ENCODE results near the gene DAPL1.

The DAPL1 gene

DNA sequence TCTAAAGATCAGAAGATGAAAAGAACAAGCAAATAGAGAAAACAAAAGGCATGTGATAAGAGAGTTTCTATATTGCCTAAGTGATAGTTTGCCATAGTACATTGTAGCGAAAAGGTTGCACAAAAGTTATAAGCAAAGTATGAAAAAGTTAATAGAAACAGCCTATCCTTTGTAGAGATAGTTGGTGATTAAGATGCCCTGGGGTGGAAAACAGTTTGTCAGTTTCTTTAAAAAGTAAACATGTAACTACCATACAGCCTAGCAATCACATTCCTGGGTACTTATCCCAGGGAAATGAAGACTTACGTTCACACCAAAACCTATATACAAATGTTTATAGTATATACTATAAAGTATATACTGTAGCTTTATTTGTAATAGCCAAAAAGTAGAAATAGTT lies 16.9 kb upstream of the DAPL1 start:
- DNase-seq = no peak

DNA sequence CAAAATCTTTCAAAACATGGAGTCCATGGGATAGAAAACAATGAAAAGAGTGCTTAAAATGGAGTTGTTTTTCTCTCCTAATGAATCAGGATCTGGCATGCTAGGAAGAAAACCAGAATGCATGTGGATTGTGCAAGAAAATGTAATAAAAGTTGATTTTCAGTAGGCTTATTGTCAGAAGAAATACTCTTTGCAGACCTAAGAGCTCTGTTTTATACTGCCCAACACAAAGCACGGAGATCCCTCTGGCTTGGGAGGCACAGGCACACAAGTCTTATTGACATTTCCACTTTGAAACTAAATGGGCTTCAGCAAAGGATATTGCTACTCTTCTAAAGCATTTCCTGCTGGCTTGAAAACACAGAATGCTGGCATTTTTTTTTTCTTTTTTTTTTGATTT lies 15.5 kb upstream of the DAPL1 start:
- DNase-seq = no peak

DNA sequence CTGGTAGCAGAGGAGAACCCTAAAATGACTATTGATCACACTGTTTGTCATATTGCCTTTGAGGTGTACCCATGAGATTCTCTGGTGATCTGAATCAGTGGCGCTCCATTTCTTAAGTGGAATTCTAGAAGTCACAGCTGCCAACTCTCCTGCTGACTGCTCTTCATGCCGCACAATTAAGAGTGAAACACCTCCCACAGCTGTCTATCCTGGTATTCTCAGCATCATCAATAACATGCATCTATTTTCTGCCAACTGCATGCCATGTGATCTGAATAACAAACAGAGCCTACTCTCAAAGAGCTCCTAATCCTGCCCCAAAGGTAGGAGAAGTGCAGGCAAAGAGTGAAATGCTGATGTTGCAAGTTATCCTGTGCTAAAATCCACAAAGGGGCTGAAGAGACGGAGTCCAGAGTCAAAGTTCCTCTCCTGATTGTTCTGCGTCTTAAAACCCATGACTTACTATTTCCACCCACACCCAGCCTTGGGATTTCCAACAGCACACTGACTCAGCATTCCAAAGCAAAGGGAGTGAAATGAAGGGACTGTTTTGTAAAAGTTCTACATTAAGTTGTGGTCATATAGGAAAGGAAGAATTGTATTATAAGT lies 13.7 kb upstream of the DAPL1 start:
- DNase-seq = no peak

DNA sequence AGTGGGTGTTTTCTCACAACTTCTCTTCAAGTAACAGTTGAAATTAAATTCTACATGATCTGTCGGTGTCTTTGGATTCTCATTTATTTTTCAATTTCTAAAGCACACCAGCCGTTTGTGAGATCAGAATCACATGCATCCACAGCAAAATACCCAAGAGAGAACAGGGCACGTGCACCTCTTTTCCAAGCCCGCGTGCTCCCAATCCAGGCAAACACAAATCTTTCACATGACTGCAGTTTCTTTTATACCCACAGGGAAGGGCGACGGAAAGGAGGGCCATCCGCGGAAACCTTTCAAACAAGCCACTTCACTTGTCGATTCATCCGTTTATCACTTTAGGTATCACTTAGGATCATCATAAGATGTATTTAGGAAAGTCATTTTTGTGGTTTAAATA lies 13.0 kb upstream of the DAPL1 start:
- DNase-seq = no peak

DNA sequence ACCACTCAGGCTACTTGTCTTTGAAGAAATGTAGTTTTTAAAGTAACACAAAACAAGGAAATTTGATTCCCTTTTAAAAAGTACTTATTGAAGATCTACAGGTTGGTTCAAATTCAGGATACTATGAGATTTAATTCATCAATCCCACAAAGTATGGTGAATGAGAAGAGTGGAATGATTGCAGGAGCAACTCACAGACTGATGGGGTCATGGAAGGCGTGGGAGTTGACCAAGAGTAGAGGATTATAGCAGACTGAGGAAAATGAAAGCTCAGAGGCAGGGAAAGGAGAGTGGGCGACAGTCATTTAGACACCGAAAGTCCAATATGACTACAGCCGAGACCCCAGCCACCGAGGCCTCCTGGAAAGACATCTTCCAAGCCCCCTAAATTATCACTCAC lies 12.5 kb upstream of the DAPL1 start:
- DNase-seq = no peak

DNA sequence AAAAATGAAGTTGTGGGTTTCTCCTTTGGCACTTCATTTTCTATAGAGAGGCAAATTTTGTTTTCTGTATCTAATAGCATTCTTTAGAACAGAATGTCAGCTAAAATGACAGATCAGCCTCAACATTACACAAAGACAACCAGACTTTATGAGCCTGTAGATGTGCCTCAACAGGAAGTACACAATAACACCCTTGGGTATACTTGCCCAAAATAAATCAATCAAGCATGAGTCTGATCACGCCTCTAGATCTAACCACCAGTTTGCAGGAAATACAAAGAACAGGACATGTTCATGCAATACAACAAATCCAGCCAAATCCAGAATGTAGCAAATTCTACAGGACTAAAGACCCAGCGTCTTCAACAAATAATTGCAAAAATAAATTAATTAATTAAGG lies 11.2 kb upstream of the DAPL1 start:
- DNase-seq = no peak

DNA sequence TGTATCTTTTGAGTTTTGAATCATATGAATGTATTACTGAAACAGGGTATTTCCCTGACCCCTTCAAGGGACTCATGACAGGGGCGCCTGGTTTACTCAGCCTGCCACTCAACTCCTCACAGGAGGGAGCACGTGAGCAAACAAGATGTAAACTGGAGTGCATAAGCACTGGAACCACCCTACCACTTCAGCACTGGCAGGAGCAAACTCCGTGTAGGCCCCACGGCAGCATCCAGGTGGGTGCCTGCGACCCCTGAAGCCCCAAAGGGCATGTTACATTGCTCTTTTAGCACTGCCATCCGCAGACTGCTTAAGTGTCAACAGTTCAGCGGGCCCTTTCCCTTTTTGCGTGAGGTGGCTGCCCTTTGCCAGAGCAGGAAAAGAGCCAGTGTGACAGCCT lies 8.2 kb upstream of the DAPL1 start:
- no peak for DNase-seq

DNA sequence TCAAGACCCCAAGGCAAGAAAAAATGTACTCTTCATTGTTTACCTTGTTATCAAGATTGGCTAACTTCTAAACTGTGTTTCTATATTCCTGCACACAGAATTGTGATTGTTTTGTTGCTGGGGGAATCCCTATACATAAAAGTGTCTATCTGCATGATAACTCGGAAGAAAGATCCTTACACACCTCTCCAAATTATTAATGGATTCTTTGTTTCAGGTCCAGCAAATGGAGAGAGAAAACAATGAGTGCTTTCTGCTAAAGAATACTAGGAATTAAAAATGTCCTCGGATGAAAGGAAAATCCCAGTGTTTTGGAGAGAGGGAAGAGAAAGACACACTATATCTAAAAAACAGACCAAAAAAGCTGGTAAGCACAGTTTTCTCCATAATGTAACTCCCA lies 6.2 kb upstream of the DAPL1 start:
- DNase-seq = no peak

DNA sequence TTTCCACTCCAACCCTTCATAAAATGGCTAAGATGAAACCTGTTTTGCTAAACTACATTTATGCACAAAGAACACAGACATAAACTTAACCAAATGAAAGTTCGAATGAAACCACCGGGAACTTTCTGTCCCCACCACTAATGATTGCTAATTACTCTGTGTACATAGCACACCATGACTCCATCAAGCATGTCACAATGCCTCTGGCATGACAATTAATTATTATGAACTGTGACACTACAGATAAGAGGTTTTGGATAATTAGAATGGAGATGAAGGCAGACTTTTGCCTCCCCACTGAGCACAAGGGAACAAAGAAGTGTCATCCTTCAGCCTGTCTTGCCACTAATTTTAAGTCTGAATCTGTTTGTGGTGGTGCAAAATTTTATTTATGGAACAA lies 1.5 kb downstream of the DAPL1 start:
- DNase-seq = no peak

DNA sequence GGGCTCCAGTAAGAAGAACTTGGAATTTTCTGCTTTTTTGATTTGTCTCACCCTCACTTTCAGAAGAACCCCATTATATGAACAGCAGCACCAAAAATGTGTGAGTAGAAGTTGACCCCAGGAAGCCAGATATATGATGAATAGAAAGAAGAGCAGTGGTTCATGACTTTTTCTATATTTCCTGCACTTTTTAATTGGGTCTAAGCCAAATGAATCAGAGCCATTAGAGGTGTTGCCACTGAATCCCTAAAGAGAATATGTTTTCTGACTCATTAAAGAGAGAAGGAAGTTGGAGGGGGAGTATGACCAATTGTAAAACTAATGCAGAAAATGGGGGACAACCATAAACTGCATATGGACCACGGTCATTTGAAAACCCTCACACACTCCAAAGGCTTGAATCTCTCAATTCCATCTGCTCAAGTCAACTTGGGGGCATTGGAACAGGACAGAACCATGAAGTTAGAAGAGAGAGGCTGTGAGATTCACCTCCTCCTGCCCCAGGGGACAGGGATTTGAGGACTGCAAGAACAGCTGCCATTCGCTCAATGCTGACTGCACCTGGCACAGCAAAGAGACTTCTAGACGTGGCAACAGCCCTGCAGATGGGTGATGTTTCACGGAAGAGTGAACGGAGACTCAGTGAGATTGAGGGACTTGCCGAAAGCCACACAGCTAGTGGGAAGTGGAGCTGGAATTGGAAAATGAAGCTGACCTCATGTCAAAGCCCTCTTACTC lies 3.0 kb downstream of the DAPL1 start:
- no peak for DNase-seq

DNA sequence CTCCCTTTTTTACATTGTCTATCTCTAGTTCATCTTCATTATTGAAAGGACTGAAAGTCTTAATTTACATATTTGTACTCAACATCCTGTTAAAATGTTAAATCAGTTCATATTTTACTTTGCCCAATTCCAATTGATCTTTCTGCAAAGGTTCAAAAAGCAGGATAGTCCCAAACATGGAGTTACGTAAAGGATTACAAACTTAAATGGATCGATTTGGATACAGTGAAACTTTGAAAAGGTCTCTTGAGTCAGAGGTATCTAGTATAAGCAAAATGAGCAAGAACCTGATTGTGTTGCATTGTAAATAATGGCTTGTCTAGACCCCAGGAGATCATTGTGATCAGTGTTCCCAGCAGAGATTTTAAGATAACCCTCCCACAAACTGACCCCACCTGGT lies 4.1 kb downstream of the DAPL1 start:
- DNase-seq = no peak

DNA sequence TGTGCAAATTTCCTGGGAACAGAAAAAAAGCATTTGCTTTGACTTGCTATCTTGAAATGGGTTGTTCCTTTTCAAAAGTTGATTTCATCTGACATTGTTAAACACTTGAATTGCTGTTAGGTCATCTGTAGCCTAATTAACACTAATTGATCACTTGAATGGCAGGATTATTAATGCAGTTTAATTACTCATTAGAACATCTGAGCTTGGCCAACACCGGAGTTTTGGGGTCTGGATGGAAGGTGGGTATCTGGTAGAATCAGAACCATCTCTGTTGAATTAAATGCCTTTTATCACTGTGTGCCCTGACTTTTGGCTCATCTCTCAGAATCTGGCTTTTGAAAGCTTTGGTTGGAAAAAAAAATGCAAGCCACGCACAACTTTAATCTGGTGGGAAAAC lies 8.4 kb downstream of the DAPL1 start:
- no peak for DNase-seq

DNA sequence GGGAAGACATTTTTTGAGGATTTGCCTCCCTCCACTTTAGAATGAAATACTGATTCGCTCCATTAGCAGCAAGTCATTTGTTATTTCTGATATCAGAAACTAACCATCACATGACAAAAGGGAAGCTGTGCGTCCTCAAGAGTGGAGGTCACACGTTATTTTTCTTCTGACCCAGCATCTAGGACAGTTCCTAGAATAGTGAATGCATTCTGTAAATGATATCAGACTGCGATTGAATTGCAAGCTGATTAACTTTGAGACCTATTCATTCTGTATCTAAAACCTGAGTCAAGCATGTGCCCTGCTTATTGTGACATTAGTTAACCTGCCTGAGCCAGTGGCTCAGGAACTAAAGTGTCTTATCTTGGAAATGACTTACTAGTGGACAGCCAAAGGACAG lies 10.1 kb downstream of the DAPL1 start:
- DNase-seq = no peak

DNA sequence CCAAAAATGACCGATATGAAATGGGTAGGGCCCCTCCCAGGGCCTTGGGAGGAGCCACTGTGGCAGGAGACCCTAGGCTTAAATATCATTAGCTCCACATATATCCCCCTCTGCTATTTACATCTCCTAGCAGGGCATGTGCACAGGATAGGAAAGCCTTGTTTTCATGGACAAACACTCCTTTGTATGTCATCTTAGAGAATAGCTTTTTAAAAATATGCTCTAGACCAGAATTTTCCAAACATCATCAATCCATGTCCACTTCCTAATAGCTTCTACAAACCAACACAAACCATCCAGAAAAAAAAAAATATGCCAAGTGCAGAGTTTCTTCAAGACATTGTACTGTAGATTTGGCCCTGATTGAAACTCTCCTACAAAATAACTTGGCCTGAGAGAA lies 10.8 kb downstream of the DAPL1 start:
- DNase-seq = no peak

DNA sequence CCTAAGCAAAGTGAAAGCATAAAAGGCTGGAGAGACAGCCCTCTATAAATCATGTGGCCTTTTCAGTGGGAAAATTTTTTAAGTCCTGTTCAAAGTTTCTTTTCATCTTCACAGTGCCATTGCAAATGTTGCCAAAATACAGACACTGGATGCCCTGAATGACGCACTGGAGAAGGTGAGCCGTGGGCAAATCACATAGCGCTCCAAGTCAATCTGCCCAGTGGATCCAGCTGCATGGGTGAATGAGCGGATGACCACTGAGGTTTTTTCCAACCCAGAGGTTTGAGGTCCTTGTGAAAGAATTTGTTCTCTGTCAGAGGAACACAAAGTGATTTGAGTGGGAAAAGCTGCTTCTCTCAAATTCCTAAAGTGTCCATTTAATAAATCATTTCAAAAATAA lies 11.8 kb downstream of the DAPL1 start:
- no peak for DNase-seq

DNA sequence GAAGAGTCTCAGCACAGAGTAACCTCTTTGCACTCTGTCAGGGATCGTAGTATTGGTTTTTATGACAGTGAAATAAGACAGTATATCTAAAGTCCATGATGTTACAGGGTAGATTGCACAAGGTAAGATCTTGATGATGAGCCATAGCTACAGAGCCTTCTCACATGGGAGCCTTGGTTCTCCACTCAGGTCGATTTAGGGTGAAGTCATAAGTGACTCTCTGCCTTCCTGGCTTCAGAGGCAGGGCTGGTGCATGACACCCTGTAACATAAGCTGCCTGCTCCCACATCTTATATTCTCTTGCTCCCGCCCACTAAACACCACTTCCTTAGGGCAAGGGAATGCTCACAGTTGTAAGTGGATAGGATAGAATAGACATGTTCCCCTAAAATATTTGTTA lies 13.3 kb downstream of the DAPL1 start:
- no peak for DNase-seq

DNA sequence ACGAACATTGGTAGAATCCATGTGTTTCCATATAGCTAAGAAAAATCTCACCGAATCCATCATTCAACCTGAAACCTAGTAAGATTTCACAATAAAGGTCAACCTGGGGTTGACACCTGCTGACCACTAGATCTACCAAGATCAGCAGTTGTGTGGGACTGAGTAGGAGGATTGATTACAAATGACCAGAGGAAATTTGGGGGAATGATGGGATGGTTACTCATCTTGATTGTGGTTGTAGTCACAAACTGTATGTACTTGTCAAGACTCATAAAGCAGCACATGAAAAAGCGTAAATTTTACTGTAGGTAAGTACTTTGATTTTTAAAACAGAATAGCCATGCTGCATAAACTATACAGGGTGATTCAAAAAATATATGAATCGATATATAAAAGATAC lies 14.7 kb downstream of the DAPL1 start:
- no peak for DNase-seq

DNA sequence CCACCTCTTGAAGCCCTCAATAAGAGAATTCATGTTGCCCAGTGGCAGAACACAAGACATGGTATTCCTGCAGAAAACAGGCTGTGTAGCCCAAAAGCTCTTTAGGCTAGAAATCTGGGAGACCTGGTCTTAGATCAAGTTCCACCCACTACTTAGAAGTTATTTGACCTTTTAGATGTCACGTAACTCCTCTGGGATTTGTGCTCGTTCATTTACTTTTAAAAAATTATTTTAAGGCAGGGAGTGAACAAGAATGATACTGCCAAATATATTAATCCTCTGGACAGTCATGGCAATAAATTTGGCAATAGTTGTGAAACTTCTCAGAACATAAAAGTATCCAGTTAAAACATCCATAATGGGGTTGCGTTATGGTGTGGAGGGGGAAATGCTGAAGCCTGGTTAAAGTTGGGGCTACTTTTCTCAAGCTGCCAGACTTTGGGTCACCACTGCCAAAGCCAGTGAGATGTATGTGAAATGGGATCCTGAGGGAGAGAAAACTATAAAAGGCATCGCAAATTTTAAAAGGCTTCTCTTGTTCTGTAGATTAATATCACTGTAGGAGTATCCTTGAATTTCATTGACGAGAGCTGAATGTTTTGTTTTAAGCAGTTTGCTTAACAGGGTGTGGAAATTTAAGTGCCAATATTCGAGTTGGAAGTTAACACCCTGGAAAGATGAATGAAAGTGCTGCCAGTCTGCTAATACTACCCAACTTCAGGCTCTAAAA lies 15.8 kb downstream of the DAPL1 start:
- no peak for DNase-seq

DNA sequence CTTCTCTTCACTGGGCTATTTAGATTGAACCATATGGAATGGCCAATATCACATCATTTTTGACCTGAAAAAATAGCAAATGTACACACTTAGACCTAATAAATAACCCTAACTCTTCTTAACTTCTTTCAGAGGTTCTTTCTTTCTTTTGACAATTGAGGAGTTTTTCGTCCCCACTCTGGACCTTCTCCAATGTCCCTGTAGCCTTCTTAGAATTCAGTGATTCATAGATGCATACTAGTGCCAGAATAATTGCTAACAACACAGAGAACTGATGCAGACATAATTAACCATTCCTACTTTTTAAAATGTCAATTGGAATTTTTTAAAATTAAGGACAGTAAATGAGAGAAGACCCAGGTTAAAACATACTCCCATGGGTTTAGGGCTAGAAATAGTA lies 20.0 kb downstream of the DAPL1 start:
- DNase-seq = no peak

DNA sequence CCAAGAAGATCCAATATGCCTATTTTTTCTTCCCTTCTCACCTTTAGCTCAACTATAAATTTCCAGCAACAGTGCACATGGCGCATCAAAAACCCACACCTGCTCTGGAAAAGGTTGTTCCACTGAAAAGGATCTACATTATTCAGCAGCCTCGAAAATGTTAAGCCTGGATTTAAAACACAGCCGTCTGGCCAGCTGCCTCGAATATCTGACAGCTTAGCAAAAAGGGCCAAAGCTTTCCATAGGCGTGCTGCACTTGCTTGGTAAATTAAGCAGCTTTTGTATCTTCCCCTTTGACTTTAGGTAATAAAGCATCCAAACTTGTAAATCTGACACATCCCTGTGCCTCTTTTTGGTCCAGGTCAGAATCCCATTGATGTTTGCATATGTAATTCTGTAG lies 20.5 kb downstream of the DAPL1 start:
- no peak for DNase-seq

DNA sequence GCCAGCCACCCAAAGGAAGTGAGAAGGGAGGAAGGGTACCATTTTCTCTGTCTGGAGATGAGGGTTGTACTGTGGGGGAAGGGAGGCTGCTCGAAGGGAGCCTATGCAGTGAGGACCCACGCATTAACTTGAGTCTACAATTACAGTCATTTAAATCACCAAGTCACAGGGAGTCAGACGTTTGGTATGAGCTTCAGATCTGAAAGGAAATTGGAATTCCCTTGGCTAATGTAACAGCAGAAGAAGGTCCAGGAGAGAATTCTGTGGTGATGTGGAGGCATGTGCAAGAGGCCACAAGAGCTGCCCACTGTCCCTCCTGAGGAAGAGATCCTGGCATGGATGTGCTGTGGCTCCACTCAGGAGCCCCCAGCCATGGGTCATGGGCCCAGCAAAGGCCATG lies 22.5 kb downstream of the DAPL1 start:
- DNase-seq = no peak

DNA sequence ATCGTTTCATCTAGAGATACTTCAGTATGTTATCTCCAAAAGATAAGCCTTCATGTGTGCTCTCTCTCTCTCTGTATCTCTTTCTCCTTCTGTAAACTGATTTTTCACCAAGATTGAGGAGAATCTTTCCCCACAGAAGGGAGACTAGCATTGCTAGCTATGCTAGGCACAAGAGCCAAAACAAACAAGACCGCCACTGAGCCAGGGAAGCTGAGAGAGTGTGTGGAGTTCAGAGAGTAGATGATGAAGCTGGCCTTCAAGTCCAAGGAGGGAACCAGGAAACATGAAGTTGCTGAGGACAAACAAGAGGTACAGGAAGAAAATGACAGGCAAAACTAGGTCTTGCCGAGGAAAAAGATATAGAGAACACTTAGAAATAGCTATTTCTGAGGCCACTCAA lies 23.4 kb downstream of the DAPL1 start:
- no peak for DNase-seq

DNA sequence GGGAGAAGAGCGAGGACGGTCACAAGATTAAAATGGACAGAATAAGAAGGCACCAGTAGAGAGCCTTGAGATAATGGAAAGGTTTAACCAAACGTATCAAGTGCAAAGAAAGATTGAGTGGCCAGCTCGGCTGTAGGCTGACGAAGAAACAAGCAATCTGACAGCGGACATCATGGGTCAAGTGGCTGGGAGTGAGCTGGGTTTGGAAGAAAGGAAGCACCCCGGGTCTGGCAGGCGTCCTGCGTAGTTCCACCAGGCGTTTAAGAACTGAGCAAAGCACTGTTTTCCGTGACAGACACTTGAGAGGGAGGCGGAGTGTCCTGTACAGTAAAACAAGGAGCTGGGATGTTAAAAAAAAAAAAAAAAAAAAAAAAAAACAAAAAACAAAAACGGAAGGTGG lies 27.1 kb downstream of the DAPL1 start:
- DNase-seq = no peak

DNA sequence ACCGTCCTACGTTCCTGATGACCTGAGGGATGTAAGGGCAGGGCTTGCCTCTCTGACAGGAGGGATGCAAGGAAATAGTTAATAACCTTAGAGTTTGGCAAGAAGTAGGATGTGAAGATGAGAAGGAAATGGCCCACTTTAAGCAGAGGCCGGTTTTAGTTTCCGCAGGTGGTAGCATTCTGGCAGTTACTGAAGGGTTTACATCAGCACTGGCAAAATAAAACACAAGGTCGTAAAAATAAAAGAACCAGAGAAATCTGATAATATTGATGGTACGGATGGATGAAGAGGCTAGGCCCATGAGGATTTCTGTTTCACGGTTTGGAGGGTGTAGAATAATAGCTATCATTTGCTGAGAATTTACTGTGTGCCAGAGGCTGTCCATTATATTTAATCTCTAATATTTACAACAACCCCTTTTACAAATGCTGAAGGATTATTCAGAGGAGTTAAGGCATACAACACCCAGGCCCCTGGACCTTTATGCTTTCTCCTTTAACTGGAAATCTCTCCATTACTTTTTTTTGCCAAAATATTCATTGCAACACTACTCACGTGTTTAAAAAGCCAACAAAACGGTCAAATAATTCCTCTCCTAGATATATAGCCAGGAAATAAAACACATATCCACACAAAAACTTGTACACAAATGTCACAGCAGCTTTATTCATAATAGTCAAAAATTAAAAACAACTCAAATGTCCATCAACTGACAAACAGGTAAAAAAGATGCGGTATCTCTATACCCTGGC lies 28.5 kb downstream of the DAPL1 start:
- DNase-seq = no peak
